Upper lobe of right lung (tissue), 1 donor: ENCODE results near the gene RBM34. TPM values are rescaled to one million over a fixed set of nuclear protein-coding genes. Genes with fewer than 3 reads are reported as not detected.
"Not testable (repeated sequence)": the region's sequence is repeated elsewhere in the genome, so short reads cannot be mapped to it uniquely, and the experiment has no call there.

Source experiments
- ATAC-seq: fragments of 200-7000 bp; cut with Tn5 transposase; one replicate; pipeline ENCODE4 v1.9.1; 2020; ENCODE audit warnings: mild to moderate bottlenecking, moderate library complexity
- DNase-seq: peaks from one replicate; pipeline ENCODE4 v3.0.0-alpha.2; 2020
- H3K27ac ChIP-seq: fragments of 200-600 bp; one replicate; pipeline ENCODE4 v1.8.0; 2022
- H3K27me3 ChIP-seq: fragments of 200-600 bp; one replicate; pipeline ENCODE4 v1.8.0; 2022; ENCODE audit warnings: mild to moderate bottlenecking
- H3K36me3 ChIP-seq: fragments of 200-600 bp; one replicate; pipeline ENCODE4 v1.8.0; 2022
- H3K4me1 ChIP-seq: fragments of 200-600 bp; one replicate; pipeline ENCODE4 v1.8.0; 2022
- H3K4me3 ChIP-seq: fragments of 200-600 bp; one replicate; pipeline ENCODE4 v1.8.0; 2022; ENCODE audit warnings: mild to moderate bottlenecking
- H3K9me3 ChIP-seq: fragments of 200-600 bp; one replicate; pipeline ENCODE4 v1.8.0; 2022
- CTCF ChIP-seq: fragments of 200-600 bp; IDR thresholded peaks from one replicate; pipeline ENCODE4 v1.8.0; 2022; ENCODE audit warnings: antibody characterized with exemption
- intact Hi-C: fragments of 100-400 bp; cut with DNase I; formaldehyde crosslinking; loops from one replicate; pipeline ENCODE4 v1.11.0; 2022
- long read RNA-seq: library from polyadenylated mRNA; unstranded; transcript quantifications from one replicate; pipeline ENCODE4 v2.0.0, GENCODE V29; 2021
- total RNA-seq: library from RNA; stranded (reverse); fragmentation: NEBNext Ultra II Directional; extraction: Animal tissue kit (Norgen Biotek cat#: 25700); gene quantifications from one replicate; pipeline ENCODE4 v1.2.1, GENCODE V29; 2021
- donor health status: DM: no; HTN: yes; CAD: no; lungs with severe emphysema.

RBM34 gene
- total RNA-seq, result 60.5 TPM
- long read RNA-seq, transcript RBM34-201 (11 exons, 2,054 nt), result major isoform, 22 of 32 reads
- long read RNA-seq, partial matches to known transcripts, result 1 of 32 reads
- long read RNA-seq, other reads (novel, unspliced or antisense), result 9 of 32 reads

GRCh38 chr1:235160957-235161684, at the start of gene RBM34:
Gene RBM34 (minus strand): TSS chr1:235161250. CDS start chr1:235161226, 24 bp downstream.
- ATAC-seq (peak; percentile 99), DNase-seq (peak; percentile 96)
- Histone ChIP-seq H3K9me3 (no peaks in the 10 kb centered on the region), H3K4me3 (peak within 1 kb of the TSS; percentile 89), H3K27ac (peak within 1 kb of the TSS; percentile 93), H3K27me3 (no peaks in the 10 kb centered on the region), H3K4me1 (peaks cover 13% of the 10 kb centered on the region), H3K36me3 (peaks cover 33% of the 10 kb centered on the region)
- intact Hi-C loops, result no loop called here
- TF ChIP-seq CTCF, result no peak

GRCh38 chr1:235207209-235207565, 46.1 kb upstream of the RBM34 start:
- peaks cover 63% of the 10 kb centered on the region for H3K36me3 ChIP-seq
- no peak overlapping the region for H3K27ac ChIP-seq
- no peaks in the 10 kb centered on the region for H3K9me3 ChIP-seq
- intact Hi-C loops, result no loop called here
- DNase-seq (no peak), ATAC-seq (no peak)
- no peaks in the 10 kb centered on the region for H3K27me3 ChIP-seq
- TF ChIP-seq CTCF, result no peak
- no peaks in the 10 kb centered on the region for H3K4me1 ChIP-seq
- H3K4me3 ChIP-seq, result no peak overlapping the region

- no peaks in the 10 kb centered on the region for H3K4me1 ChIP-seq
- no peaks in the 10 kb centered on the region for H3K9me3 ChIP-seq
- no peak overlapping the region for H3K27ac ChIP-seq
- DNase-seq (no peak), ATAC-seq (no peak)
- TF ChIP-seq CTCF, result no peak
- intact Hi-C loops, result no loop called here
- no peak overlapping the region for H3K4me3 ChIP-seq
- H3K36me3 ChIP-seq, result peaks cover 57% of the 10 kb centered on the region
- H3K27me3 ChIP-seq, result no peaks in the 10 kb centered on the region
These were observed 45.6 kb upstream of the RBM34 start for GRCh38 chr1:235206533-235207208.

GRCh38 chr1:235205687-235206086, 44.6 kb upstream of the RBM34 start:
- TF ChIP-seq CTCF, result no peak
- ATAC-seq (no peak), DNase-seq (no peak)
- Histone ChIP-seq H3K27me3 (no peaks in the 10 kb centered on the region), H3K4me1 (no peaks in the 10 kb centered on the region), H3K9me3 (no peaks in the 10 kb centered on the region), H3K27ac (no peak overlapping the region), H3K36me3 (peaks cover 55% of the 10 kb centered on the region), H3K4me3 (no peak overlapping the region)
- intact Hi-C loops, result no loop called here

GRCh38 chr1:235203428-235203827, 42.4 kb upstream of the RBM34 start:
- Histone ChIP-seq H3K27ac (no peak overlapping the region), H3K36me3 (peaks cover 34% of the 10 kb centered on the region), H3K4me1 (no peaks in the 10 kb centered on the region), H3K27me3 (no peaks in the 10 kb centered on the region), H3K4me3 (no peak overlapping the region), H3K9me3 (no peaks in the 10 kb centered on the region)
- intact Hi-C loops, result no loop called here
- no peak for DNase-seq
- TF ChIP-seq CTCF, result no peak
- no peak for ATAC-seq

GRCh38 chr1:235202447-235202846, 41.4 kb upstream of the RBM34 start:
- intact Hi-C loops, DNase-seq, H3K4me1 ChIP-seq, H3K27ac ChIP-seq, ATAC-seq, H3K27me3 ChIP-seq, H3K9me3 ChIP-seq, H3K4me3 ChIP-seq: not testable (repeated sequence)
- peaks cover 33% of the 10 kb centered on the region for H3K36me3 ChIP-seq
